HEK293 (cell line): ENCODE measurements around the gene PHETA2.

Experiments used
- ZBTB11 ChIP-seq: fragments of 450-650 bp; formaldehyde crosslinking; conservative IDR thresholded peaks from 2 replicates; pipeline ENCODE4 v1.5.1; 2016; ENCODE audit warnings: low read depth, missing biosample characterization, missing genetic modification characterization
- ZNF280D ChIP-seq: fragments of 450-650 bp; formaldehyde crosslinking; IDR thresholded peaks from 2 replicates; pipeline ENCODE4 v1.5.1; 2016; ENCODE audit warnings: missing biosample characterization, missing genetic modification characterization
- TF ChIP-seq, protein P1 (sequence below): sonication (generic); formaldehyde crosslinking; IDR thresholded peaks from 2 replicates; pipeline ENCODE4 v1.8.1; 2022; ENCODE audit warnings: mild to moderate bottlenecking, moderate library complexity, missing genetic modification reagents

DNA sequence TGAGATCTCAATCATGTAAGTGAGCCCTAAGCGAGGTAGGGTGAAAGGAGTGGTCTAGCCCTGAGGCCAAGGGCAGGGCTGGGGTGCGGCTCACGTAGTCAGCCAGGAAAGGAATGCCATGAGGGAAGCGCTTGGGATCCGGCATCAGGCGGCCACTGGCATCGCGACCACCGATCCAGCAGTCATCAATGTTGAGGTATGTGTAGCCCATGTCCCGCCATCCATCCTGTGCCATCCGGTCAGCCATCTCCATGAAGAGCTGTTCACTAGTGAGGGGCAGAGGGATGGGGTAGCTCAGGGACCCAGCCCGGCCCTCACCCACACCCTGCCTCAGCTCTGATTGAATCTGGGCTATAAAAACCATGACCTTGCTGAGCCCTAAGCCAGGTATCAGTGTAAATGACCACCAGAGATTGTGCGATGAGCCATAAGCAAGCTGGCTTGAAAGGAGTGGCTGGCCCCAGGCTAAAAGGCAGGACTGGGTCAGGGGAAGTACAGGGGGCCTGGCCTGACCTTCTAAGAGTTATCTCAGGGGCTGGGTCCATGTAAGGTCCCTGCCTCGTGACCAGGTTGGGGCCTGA is 6.3 kb upstream of the PHETA2 start:
- TF ChIP-seq, protein P1, sequence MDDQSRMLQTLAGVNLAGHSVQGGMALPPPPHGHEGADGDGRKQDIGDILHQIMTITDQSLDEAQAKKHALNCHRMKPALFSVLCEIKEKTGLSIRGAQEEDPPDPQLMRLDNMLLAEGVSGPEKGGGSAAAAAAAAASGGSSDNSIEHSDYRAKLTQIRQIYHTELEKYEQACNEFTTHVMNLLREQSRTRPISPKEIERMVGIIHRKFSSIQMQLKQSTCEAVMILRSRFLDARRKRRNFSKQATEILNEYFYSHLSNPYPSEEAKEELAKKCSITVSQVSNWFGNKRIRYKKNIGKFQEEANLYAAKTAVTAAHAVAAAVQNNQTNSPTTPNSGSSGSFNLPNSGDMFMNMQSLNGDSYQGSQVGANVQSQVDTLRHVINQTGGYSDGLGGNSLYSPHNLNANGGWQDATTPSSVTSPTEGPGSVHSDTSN, result no peak
- TF ChIP-seq ZNF280D (tag by site-specific recombination), result no peak
- no peak for TF ChIP-seq ZBTB11
